T follicular helper cell (primary cell): ENCODE measurements around the gene SEC14L6.
"Not testable (repeated sequence)": the region's sequence is repeated elsewhere in the genome, so short reads cannot be mapped to it uniquely, and the experiment has no call there.

Experiments
- DNase-seq: peaks from one replicate; pipeline ENCODE4 v3.0.0-alpha.2; 2020; ENCODE audit warnings: low read depth

The SEC14L6 gene

DNA sequence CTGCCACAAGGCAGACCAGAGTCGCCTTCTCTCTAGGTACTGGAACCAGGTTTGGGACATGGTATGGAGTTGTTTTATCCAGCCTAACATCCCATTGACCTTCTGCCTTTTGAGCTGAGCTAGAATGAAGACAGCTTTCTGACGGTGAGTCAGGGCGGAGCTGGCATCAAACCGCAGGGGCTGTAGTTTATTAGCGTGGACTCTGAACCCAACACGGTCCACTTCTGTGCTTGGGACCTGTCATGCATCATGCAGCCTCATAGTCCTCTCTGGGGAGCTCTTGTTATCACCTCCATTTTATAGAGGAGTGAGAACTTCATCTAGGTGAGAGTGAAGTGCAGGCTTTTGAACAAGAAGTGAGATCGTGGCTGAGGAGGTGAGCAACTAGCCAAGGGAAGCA is 19.6 kb upstream of the SEC14L6 start:
- DNase-seq = no peak

DNA sequence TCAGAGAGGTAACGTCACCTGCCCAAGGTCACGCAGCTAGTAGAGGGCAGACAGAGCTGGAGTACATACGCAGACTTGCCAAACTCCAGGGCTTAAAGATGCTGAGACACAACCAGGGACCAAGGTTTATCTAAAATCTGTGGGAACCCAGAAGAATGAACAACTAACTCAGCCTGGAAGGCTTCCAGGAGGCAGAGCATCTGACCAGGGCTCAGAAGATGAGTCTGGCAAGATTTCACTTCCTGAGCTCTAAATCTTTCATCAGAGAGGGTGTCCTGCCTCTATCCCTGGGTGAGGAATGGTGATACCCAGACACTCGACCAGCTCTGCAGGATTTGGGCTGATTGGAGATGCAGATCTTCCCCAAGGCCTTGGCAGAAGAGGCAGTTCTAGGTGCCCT is 18.8 kb upstream of the SEC14L6 start:
- DNase-seq = no peak

DNA sequence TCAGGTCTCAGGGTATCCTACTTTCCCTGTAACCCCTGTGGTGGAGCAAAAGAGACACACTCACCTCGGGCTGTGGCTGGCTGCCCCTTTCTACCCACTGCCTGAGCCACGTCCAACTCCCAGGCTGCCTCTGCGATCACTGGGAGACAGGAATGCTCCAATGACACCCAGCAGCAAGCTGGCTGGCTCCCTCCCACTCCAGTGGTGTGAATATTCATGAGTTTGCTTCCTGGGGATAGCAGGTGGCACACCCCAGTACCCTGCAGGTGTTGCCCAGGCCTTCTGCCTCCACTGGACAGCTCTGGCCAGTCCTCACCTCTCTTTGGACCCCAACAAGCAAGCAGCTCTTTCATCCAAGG is 18.2 kb upstream of the SEC14L6 start:
- DNase-seq = no peak

DNA sequence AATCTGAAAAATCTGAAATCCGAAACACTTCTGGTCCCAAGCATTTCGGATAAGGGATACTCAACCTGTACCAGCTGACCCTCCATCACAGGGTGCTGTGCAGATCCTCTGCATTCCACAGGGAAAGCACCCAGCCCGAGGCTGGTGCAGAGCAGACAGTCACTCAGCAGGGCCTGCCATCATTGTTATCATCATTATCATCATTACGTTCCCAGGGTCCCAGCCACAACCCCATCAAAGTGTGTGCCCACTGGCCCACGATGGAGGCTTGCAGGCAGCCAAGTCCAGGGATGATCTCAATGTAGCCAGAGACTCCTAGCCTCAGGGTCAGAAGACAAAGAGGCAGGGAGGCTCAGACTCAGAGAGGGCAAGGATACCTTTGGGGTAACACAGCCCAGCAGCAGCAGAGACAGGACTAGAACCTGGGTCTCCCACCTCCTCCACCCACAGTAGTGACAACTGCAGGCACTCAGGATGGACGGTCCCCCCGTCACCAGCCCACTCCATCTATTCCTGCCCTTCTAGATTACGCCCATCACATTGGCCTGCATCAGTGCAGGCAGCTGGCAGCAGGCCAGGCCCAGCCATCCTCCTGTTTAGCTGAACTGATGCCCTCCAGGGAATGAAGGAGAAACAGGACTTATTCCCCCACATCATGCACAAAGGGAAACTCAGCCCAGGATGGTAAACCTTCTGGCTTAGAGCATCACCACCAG is 17.7 kb upstream of the SEC14L6 start:
- DNase-seq = no peak

DNA sequence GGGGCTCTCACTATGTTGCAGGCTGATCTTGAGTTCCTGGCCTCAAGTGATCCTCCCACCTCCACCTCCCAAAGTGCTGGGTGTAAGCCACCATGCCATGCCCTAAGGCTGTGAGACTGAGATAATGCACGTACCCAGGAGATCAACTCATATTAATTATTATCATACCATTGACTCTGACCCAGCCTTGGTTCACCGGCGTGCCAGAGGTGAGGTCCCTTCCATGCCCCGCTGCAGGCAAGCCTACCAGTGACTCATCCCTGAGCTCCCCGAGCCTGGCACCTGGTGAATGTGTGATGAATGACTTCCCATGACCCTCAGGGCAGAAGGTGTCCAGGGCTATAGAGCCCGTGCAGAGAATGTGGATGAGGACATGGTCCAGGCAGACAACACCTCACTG is 15.8 kb upstream of the SEC14L6 start:
- DNase-seq = no peak

DNA sequence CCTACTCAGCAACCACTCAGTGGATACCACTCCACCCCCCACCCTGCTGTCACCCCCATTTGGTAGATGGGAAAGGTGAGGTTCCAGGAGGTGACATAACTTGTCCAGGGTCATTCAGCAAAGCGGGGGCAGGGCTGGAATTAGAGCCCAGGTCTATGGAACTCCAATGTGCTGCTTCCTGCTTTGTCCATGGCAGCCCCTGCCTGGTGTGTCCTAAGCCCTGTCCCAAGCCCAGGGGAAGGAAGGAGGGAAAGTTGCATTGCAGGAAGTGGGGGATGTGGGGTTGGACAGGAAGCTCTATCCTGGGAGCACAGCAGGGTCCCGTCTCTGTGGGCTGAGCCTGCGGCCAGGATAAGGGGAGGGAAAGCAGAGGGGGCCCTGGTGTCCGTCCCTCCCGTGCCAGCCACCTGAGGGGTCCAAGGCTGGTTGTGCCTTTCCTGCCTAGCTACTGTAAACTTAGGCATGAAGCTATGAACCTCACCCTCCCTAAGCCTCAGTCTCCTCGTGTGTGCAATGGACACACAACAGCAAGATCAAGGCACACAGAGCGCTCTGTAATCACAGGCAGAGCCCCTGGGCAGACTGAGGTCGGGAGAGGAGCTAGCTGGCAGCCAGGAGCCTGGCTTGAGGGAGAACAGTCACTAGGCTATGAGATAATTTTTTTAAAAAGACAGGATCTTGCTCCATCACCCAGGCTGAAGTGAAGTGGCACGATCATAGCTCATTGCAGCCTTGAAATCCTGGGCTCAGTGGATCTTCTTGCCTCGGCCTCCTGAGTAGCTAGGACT is 15.1 kb upstream of the SEC14L6 start:
- no peak for DNase-seq

DNA sequence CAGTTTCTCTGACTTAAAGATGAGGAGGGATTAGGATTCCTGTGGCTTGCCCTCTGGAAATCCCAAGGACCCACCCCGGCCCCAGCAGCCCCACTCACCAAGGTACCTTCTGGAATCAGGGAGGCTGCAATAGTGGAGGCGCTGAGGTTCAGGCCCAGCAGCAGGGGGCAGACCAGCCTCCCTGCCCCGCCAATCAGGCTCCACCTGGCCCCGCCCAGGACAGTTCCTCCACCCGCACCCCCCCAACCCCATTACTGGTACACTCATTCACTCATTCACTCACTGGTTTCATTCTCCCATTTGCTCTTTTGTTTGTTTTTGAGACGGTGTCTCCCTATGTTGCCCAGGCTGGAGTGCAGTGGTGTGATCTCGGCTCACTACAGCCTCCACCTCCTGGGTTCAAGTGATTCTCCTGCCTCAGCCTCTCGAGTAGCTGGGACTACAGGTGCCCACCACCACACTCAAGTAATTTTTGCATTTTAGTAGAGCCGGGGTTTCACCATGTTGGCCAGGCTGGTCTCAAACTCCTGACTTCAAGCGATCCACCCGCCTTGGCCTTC is 14.2 kb upstream of the SEC14L6 start:
- DNase-seq = not testable (repeated sequence)

DNA sequence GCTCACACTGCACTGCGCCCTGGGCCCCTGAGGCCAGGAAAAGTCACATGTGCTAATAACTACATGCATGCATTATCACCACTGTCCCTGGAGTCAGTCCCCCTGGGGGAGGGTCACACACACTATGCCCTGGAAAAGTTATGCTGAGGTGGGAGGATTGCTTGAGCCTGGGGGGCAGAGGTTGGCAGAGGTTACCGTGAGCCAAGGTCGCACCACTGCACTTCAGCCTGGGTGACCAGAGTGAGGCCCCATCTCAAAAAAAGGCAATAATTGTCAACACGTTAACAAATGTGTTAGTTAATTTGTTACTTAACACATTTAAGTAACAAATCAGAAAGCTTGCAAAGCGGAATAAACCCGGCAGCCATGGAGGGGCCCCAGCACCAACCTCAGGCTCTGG is 13.3 kb upstream of the SEC14L6 start:
- no peak for DNase-seq

DNA sequence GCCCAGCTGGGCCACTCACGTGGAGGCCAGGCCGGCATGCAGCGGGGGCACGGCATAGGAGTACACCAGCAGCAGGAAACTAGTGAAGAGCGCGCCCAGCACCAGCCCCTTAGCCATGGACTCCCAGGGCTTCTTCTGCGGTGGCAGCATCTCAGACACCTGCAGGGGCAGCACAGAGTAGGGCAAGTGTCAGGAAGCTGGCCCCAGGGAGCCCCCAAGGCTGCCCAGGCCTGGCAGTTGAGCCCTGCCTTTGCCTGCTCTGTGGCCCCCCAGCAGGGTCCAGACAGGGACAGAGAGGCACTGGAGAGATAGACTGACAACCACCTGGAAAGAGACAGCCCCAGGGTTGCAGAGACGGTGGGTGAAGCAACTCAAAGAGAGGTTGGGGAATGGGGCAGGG is 10.7 kb upstream of the SEC14L6 start:
- no peak for DNase-seq

DNA sequence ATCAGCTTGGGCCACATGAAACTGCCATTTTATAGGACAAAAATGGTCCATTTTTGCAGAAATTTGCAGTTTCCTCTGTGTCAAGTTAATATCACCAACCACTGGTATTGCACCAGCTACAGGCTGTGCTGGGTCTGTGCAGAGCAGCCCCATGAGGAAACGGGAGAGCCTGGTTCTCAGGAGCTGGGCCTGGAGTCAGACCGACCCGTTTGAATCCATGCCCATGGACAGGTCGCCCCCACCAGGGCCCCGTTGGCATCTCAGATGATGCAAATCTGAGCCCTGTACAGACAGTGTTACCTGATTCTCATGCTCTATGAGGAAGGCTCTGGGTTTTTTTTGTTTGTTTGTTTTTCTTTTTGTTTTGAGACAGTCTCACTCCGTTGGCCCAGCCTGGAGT is 9.8 kb upstream of the SEC14L6 start:
- DNase-seq = no peak

DNA sequence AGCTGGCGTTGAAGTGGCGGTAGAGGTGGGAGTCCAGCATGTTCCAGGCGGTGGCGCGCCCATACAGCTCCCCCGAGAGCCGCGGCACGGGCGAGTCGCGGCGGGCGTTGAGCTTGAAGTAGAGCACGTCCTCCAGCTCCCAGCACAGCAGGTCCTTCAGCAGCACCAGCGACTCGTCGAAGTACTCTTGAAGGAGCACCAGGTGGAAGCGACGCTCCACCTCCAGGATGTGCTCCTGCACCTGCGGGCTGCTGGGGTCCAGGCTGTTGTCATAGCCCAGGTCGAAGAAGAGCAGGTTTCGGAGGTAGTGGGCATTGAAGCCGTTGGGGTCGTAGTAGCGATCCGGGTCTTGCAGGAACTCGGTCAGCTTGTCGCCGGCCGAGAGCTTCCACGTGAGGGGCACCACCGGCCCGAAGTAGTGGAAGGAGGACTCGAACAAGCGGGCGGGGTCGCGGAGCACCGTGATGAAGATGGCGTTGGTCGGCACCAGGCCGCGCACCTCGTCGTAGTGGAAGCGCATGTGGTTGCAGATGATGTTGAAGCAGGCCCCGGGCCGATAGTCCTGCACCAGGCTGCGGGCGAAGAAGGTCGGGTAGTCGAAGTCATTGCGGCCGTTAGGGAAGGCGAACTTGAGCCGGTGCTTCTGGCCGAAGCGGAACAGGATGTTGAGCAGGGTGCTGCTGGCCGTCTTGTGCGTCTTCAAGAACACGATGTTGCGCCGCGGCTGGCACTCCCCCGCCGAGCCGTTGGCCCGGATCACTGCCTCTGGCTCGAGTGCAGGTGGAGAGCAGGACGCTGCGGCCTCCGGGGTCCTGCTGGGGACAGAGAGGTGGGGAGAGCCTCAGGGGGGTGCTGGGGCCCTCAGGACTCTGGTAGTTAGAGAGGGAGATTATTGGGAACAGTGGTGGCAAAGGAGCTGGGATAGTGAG is 9.0 kb upstream of the SEC14L6 start:
- no peak for DNase-seq

DNA sequence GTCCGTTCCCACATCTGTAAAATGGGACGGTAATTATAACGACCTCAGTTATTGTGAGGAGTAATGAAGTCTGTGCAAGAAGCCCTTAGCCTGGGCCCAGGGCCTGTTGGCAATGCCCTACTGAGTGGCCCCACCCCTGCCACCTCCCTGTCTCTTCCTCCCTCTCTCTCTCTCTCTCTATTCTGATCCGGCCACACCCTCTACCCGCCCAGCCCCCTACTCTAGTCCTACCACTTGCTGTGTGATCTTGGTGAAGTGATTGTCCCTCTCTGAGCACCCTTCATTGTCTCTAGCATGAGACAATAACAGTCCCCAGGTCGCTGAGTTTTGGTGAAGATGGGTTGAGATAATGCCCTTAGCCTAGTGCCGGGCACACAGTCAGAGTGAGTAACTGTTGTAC is 7.4 kb upstream of the SEC14L6 start:
- no peak for DNase-seq

DNA sequence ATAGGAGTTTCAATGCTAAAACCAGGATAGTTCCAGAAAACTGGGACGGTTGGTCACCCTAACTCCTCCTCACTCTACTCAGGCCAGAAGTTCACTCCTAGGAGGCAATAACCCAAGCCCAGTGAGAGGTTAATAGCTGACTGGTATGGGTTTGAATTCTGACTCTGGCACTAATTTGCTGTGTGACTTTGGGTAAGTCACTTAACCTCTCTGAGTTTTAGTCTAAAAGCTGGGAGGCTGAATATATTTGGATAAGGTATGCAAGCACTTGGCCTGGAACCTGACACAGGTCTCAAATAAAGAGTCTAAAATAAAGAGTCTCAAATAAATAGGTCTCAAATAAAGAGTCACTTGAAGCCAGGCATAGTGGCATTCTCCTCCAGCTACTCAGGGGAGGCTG is 6.2 kb upstream of the SEC14L6 start:
- no peak for DNase-seq

DNA sequence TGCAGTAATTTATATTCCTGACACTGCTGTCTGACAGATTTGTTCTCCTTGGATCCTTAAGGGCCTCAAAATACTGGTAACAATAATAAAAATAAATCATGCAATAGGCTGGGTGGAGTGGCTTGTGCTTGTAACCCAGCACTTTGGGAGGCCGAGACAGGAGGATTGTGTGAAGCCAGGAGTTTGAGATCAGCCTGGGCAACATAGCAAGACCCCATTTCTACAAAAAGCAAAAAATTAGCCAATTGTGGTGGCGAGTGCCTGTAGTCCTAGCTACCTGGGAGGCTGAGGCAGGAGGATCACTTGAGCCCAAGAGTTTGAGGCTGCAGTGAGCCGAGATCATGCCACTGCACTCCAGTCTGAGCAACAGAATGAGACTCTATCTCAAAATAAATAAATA is 5.3 kb upstream of the SEC14L6 start:
- not testable (repeated sequence) for DNase-seq

DNA sequence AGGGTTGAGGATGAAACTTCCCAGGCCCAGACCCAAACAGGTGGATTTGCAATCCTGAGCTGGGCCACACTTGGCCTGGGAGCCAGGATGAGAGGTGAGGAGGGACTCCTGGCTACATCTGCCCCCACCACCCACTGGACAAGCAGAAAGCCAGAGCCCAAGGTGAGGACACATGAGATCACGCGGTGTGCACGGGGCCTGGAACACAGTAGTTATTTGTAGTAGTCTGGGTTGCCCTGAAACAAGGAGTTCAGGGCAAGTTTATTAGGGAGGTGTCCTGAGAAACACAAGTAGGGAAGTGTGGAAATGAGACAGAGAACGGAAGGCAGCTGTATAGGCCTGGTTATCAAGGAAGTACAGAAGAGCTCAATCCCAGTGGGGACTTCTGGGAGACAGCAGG is 647 bp upstream of the SEC14L6 start:
- DNase-seq = no peak

DNA sequence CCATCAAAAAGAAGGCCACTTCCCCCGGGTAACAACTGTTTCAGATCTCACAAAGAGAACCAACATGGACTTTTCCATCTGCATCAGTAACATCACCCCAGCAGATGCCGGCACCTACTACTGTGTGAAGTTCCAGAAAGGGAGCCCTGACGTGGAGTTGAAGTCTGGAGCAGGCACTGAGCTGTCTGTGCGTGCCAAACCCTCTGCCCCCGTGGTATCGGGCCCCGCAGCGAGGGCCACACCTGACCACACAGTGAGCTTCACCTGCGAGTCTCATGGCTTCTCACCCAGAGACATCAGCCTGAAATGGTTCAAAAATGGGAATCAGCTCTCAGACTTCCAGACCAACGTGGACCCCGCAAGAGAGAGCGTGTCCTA is 3.7 kb downstream of the SEC14L6 start:
- DNase-seq = no peak

DNA sequence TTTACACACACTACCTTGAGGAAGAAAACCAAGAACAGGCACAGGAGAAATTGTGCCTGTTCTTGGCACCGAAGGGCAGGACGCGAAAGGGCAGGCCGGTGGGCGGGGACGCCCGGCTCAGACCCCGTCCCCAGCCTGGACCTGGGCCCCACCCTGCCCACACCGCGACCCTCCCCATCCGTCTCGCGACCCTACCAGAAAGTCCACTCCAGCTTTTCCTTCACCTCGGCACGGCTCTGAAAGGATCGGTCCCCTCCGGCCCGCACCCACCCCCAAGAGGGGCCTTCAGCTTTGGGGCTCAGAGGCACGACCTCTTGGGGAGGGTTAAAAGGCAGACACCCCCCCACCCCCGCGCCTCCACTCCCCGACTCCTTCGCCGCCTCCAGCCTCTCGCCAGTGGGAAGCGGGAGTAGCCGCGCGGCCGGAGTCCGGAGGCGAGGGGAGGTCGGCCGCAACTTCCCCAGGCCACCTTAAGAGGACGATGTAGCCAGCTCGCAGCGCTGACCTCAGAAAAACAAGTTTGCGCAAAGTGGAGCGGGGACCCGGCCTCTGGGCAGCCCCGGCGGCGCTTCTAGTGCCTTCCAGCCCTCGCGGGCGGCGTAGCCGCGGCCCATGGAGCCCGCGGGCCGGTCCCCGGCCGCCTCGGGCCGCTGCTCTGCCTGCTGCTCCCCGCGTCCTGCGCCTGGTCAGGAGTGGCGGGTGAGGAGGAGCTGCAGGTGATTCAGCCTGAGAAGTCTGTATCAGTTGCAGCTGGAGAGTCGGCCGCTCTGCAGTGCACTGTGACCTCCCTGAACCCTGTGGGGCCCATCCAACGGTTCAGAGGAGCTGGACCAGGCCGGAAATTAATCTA is 4.4 kb downstream of the SEC14L6 start:
- DNase-seq = no peak

DNA sequence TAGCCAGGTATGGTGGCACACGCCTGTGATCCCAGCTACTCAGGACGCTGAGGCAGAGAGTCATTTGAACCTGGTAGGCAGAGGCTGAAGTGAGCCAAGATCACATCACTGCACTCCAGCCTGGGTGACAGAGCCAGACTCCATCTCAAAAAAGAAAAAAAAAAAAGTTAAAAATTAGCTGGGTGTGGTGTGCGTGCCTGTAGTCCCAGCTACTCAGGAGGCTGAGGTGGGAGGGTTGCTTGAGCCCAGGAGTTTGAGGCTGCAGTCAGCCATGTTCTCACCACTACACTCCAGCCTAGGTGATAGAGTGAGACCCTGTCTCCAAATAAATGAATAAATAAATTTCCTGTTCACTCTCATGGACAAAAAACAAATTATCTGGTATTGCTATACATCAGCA is 5.0 kb downstream of the SEC14L6 start:
- not testable (repeated sequence) for DNase-seq

DNA sequence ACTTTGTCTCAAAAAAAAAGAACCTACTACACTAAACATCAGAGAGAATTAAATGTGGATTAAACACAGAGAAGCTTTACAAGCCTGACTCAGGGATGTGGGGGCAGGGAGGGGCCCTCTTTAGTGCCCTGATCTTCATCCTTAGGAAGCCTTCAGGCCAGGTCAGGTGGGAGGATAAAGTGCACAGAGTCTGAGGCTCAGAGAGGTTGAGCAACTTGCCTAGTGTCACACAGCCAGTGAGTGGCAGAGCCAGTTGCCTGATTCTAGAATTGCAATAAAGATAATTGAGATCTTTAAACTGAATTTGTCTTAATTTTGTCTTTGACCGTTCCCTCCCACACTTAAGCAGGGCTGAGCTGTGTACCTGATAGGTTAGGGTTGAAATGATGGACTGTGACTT is 7.2 kb downstream of the SEC14L6 start:
- no peak for DNase-seq

DNA sequence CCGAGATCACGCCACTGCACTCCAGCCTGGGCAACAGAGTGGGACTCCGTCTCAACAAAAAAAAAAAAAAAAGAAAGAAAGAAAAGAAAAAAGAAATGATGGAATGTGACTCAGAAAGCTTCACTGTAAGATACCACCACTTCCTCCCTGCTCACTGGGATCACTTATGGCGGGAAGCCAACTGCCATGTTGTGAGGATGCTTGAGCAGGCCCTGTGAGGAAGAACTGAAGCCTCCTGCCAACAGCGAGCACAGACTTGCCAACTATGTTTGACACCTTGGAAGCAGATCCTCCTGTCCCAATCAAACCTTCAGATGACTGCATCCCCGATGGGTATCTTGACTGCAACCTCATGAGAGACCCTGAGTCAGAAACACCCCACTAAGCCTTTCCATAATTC is 8.3 kb downstream of the SEC14L6 start:
- no peak for DNase-seq

DNA sequence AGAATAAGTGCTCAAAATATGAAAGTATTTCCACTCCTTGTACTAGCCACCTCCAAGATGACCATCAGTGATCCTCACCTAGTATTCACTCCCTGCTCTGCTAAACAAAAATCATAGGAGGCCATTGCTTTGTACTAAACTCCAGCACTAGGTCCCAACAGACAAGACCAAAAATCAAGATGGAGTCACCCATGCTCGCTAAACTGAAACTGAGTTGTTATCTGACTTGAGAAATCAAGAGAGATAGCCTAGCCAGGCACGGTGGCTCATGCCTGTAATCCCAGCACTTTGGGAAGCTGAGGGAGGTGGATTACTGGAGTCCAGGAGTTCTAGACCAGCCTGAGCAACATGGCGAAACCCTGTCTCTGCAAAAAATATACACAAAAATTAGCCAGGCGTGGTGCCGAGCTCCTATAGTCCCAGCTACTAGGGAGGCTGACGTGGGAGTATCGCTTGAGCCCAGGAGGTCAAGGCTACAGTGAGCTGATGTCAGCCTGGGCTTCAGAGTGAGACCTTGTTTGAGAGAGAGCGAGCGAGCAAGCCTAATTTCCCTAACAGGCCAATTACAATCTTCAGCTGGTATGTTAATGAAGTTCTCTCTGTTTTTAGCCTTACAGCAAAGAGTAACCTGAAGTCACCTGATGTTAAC is 9.3 kb downstream of the SEC14L6 start:
- no peak for DNase-seq
